Measurements from ENCODE around the gene TENM3.

TENM3 gene

GRCh38 chr4:182583703-182584415 lies 340.7 kb downstream of the TENM3 start:
- DNase-seq = no peak

GRCh38 chr4:182585321-182585720 lies 342.1 kb downstream of the TENM3 start:
- DNase-seq = no peak

- DNase-seq = no peak
These were observed 345.9 kb downstream of the TENM3 start for GRCh38 chr4:182589100-182589499.

GRCh38 chr4:182593402-182593801 lies 350.2 kb downstream of the TENM3 start:
- no peak for DNase-seq

GRCh38 chr4:182593864-182594263 lies 350.7 kb downstream of the TENM3 start:
- no peak for DNase-seq

GRCh38 chr4:182600093-182600492 lies 356.9 kb downstream of the TENM3 start:
- DNase-seq = no peak

- no peak for DNase-seq
These were observed 357.7 kb downstream of the TENM3 start for GRCh38 chr4:182600856-182601255.

- DNase-seq = no peak
These were observed 361.0 kb downstream of the TENM3 start for GRCh38 chr4:182604161-182604622.

GRCh38 chr4:182604953-182605352 lies 361.8 kb downstream of the TENM3 start:
- no peak for DNase-seq

- no peak for DNase-seq
These were observed 365.3 kb downstream of the TENM3 start for GRCh38 chr4:182608525-182608924.

GRCh38 chr4:182616476-182616875 lies 373.3 kb downstream of the TENM3 start:
- DNase-seq = no peak

- no peak for DNase-seq
These were observed 376.5 kb downstream of the TENM3 start for GRCh38 chr4:182619660-182620059.

GRCh38 chr4:182620111-182620980 lies 377.1 kb downstream of the TENM3 start:
- DNase-seq = no peak

GRCh38 chr4:182624281-182624680 lies 381.1 kb downstream of the TENM3 start:
- no peak for DNase-seq

- DNase-seq = no peak
These were observed 382.0 kb downstream of the TENM3 start for GRCh38 chr4:182625193-182625592.

GRCh38 chr4:182627996-182628395 lies 384.8 kb downstream of the TENM3 start:
- DNase-seq = no peak

GRCh38 chr4:182628544-182628943 lies 385.3 kb downstream of the TENM3 start:
- no peak for DNase-seq

GRCh38 chr4:182629096-182629495 lies 385.9 kb downstream of the TENM3 start:
- no peak for DNase-seq

- DNase-seq = no peak
These were observed 397.3 kb downstream of the TENM3 start for GRCh38 chr4:182640491-182640890.

- no peak for DNase-seq
These were observed 397.7 kb downstream of the TENM3 start for GRCh38 chr4:182640932-182641331.

- DNase-seq = no peak
These were observed 399.6 kb downstream of the TENM3 start for GRCh38 chr4:182642831-182643230.

GRCh38 chr4:182643801-182644682 lies 400.8 kb downstream of the TENM3 start:
- DNase-seq = no peak

GRCh38 chr4:182644683-182645050 lies 401.5 kb downstream of the TENM3 start:
- DNase-seq = no peak

Measured in activated T-cell treated with anti-CD3 and anti-CD28 coated beads, Interleukin-2, amount 50 U/mL, for 48 hours (primary cell).